ENCODE data around the gene NR4A1. TPM values are rescaled to one million over a fixed set of nuclear protein-coding genes. Genes with fewer than 3 reads are reported as not detected.
A peak's percentile ranks its signal among the peaks of the same experiment; 100 is the strongest.

NR4A1 gene
- total RNA-seq, 1 donor from 2014 or later = 24.2 TPM

- no peak for TF ChIP-seq CTCF (IDR thresholded peaks at IDR 0.05)
- CTCF ChIA-PET = interaction anchor here (3.3 kb wide), 1 partner anchor 51 kb away, joined by 10 read pairs; no protein-coding TSS in a partner anchor
Observed at GRCh38 chr12:52076811-52077210, 25.6 kb downstream of the NR4A1 start.

GRCh38 chr12:52078276-52078675 is 27.0 kb downstream of the NR4A1 start:
- intact Hi-C loops (cut with micrococcal nuclease) = no loop called here
- no peak overlapping the region for H3K4me3 Mint-ChIP-seq
- no peaks in the 10 kb centered on the region for H3K9me3 Mint-ChIP-seq
- H3K4me1 Mint-ChIP-seq = peaks cover 53% of the 10 kb centered on the region
- no peak overlapping the region for H3K27ac Mint-ChIP-seq
- TF ChIP-seq CTCF (IDR thresholded peaks at IDR 0.05) = no peak
- peaks cover 52% of the 10 kb centered on the region for H3K36me3 Mint-ChIP-seq (ENCODE audit: low read depth)
- POLR2A ChIA-PET = no interaction called here
- no peaks in the 10 kb centered on the region for H3K27me3 Mint-ChIP-seq
- ATAC-seq (ENCODE audit: low read depth) (no peak), DNase-seq (no peak)
- CTCF ChIA-PET = interaction anchor here (0.8 to 3.3 kb wide), 3 partner anchors 8 to 52 kb away, joined by 3 to 10 read pairs (median 4); partner anchors contain the start of gene ATG101

More at GRCh38 chr12:52076811-52077210, 25.6 kb downstream of the NR4A1 start:
- Mint-ChIP-seq H3K36me3 (ENCODE audit: low read depth) (peaks cover 60% of the 10 kb centered on the region), H3K27me3 (no peaks in the 10 kb centered on the region), H3K4me1 (peaks cover 49% of the 10 kb centered on the region), H3K27ac (no peak overlapping the region), H3K9me3 (no peaks in the 10 kb centered on the region), H3K4me3 (no peak overlapping the region)
- DNase-seq (no peak), ATAC-seq (ENCODE audit: low read depth) (no peak)
- POLR2A ChIA-PET = no interaction called here
- intact Hi-C loops (cut with micrococcal nuclease) = no loop called here

GRCh38 chr12:52079576-52080402 is 28.5 kb downstream of the NR4A1 start, which contains the start of gene SMIM41:
Gene SMIM41 (plus strand): TSS chr12:52079704. CDS start chr12:52079780, 76 bp downstream.
- DNase-seq (no peak), ATAC-seq (ENCODE audit: low read depth) (no peak)
- Mint-ChIP-seq H3K9me3 (no peaks in the 10 kb centered on the region), H3K4me3 (no peak within 1 kb of the TSS), H3K27me3 (no peaks in the 10 kb centered on the region), H3K27ac (no peak within 1 kb of the TSS), H3K36me3 (ENCODE audit: low read depth) (peaks cover 37% of the 10 kb centered on the region), H3K4me1 (peaks cover 43% of the 10 kb centered on the region)
- no peak for TF ChIP-seq CTCF (IDR thresholded peaks at IDR 0.05)
- CTCF ChIA-PET = interaction anchor here (12.3 kb wide), 1 partner anchor 56 kb away, joined by 342 read pairs; no protein-coding TSS in a partner anchor
- intact Hi-C loops (cut with micrococcal nuclease) = no loop called here
- POLR2A ChIA-PET = interaction anchor here (3.7 to 4.0 kb wide), 2 partner anchors 10 to 29 kb away, joined by 18 to 24 read pairs; partner anchors contain the start of genes ATG101 and NR4A1

- H3K9me3 Mint-ChIP-seq = no peaks in the 10 kb centered on the region
- H3K27me3 Mint-ChIP-seq = no peaks in the 10 kb centered on the region
- ChIA-PET POLR2A (interaction anchor here (1.0 to 4.0 kb wide), 10 partner anchors 11 to 74 kb away, joined by 3 to 24 read pairs (median 6); partner anchors contain the start of genes ATG101, NR4A1 and TAMALIN), CTCF (interaction anchor here (1.2 to 12.3 kb wide), 9 partner anchors 9 to 87 kb away, joined by 5 to 342 read pairs (median 8); no protein-coding TSS in a partner anchor)
- no peak for DNase-seq
- intact Hi-C loops (cut with micrococcal nuclease) = loop anchor here (1.0 kb wide), 1 partner anchor 11 kb away; the partner anchor contains the start of gene ATG101
- H3K36me3 Mint-ChIP-seq (ENCODE audit: low read depth) = peaks cover 29% of the 10 kb centered on the region
- H3K4me3 Mint-ChIP-seq = no peak overlapping the region
- H3K27ac Mint-ChIP-seq = peak overlapping the region; percentile 70
- H3K4me1 Mint-ChIP-seq = peaks cover 39% of the 10 kb centered on the region
- no peak for TF ChIP-seq CTCF (IDR thresholded peaks at IDR 0.05)
- no peak for ATAC-seq (ENCODE audit: low read depth)
Observed at GRCh38 chr12:52080403-52081251, 29.4 kb downstream of the NR4A1 start.
